Prostate gland (tissue), 2 donors: Measurements from ENCODE around the gene C16orf96. TPM values are rescaled to one million over a fixed set of nuclear protein-coding genes. Genes with fewer than 3 reads are reported as not detected.

Experiments used
- DNase-seq: peaks from one replicate; pipeline ENCODE4 v3.0.0-alpha.2; 2019; ENCODE audit warnings: low spot score
- H3K27ac ChIP-seq, 2 donors: fragments of 200-600 bp; sonication (generic); 2 replicates each; pipeline ENCODE4 v1.5.1; 2017 to 2019
- H3K27me3 ChIP-seq: fragments of 200-600 bp; sonication (generic); replicated peaks from 2 replicates; pipeline ENCODE4 v1.5.1; 2019; ENCODE audit not compliant: insufficient read depth
- H3K36me3 ChIP-seq, 2 donors: fragments of 200-600 bp; sonication (generic); 1 replicate in 1 of 2; 2 replicates in 1 of 2; pipeline versions ENCODE4 v1.5.1 to v1.8.1; 2017 to 2019
- H3K4me1 ChIP-seq: fragments of 200-600 bp; sonication (generic); replicated peaks from 2 replicates; pipeline ENCODE4 v1.5.1; 2019
- H3K4me3 ChIP-seq, 2 donors: fragments of 200-600 bp; sonication (generic); 2 replicates each; pipeline ENCODE4 v1.5.1; 2017 to 2019
- H3K9me3 ChIP-seq: fragments of 200-600 bp; sonication (generic); 2 replicates; pipeline ENCODE4 v1.5.1; 2017
- POLR2A ChIP-seq: fragments of 450-650 bp; IDR thresholded peaks from one replicate; pipeline ENCODE4 v1.6.1; 2016; ENCODE audit warnings: antibody characterized with exemption, mild to moderate bottlenecking
- POLR2AphosphoS5 ChIP-seq: sonication (generic); formaldehyde crosslinking; IDR thresholded peaks from one replicate; pipeline ENCODE4 v1.6.1; 2017; ENCODE audit warnings: antibody characterized with exemption
- WGBS: methylation state at CpG from one replicate; pipeline ENCODE4 v1.1.5; 2018; 5-methylcytosine and 5-hydroxymethylcytosine counted together
- intact Hi-C: fragments of 100-400 bp; cut with DNase I; formaldehyde crosslinking; loops from one replicate; pipeline ENCODE4 v1.14.2; 2022
- total RNA-seq, 2 donors: library from RNA; depleted of rRNA; stranded (reverse); fragments of >200 nt; gene quantifications; one replicate each; pipeline ENCODE4 v1.1.0, GENCODE V29; 2016
- TF ChIP-seq, protein P1 (sequence below), 4 experiments: fragments of 200-600 bp in 2 of 4; fragments of 450-650 bp in 2 of 4; sonication (generic) in 2 of 4; IDR thresholded peaks; 1 replicate in 3 of 4; 2 replicates in 1 of 4; pipeline ENCODE4 v1.5.1; 2016 to 2019; ENCODE audit warnings: antibody characterized with exemption in 4 of 4, mild to moderate bottlenecking in 2 of 4, moderate library complexity in 2 of 4

Gene C16orf96
- total RNA-seq, 2 donors from 2014 or later, result 0.27 to 3.8 TPM

DNA sequence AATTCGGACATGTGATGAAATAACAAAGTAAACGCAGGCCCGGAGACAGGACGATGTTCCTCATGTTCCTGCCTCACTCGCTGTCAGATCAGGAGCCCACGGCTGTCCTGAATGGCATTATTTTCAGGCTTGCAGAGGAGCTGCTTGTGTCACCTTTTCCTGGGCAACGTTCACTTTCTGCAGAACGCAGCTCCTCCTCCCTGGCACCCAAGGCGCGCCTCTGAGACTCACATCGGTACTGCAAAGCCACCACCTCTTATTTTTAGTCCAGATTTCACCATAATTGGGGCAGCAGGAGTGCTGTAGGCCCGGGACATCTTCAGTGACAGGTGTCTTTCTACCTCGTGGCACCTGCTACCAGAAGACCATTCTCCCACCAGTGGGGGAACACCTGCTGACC lies 8.0 kb upstream of the C16orf96 start:
- no peaks in the 10 kb centered on the region for H3K4me1 ChIP-seq
- no peak overlapping the region for H3K27ac ChIP-seq
- no peaks in the 10 kb centered on the region for H3K9me3 ChIP-seq
- H3K36me3 ChIP-seq, result no peaks in the 10 kb centered on the region
- DNase-seq, result no peak
- intact Hi-C loops, result loop anchor here (2.0 kb wide), 1 partner anchor 41 kb away; no protein-coding TSS in a partner anchor
- H3K4me3 ChIP-seq, result no peak overlapping the region
- WGBS, result 77% methylated on average over 13 of the region's 13 CpGs
- no peak for TF ChIP-seq POLR2A
- TF ChIP-seq, protein P1, sequence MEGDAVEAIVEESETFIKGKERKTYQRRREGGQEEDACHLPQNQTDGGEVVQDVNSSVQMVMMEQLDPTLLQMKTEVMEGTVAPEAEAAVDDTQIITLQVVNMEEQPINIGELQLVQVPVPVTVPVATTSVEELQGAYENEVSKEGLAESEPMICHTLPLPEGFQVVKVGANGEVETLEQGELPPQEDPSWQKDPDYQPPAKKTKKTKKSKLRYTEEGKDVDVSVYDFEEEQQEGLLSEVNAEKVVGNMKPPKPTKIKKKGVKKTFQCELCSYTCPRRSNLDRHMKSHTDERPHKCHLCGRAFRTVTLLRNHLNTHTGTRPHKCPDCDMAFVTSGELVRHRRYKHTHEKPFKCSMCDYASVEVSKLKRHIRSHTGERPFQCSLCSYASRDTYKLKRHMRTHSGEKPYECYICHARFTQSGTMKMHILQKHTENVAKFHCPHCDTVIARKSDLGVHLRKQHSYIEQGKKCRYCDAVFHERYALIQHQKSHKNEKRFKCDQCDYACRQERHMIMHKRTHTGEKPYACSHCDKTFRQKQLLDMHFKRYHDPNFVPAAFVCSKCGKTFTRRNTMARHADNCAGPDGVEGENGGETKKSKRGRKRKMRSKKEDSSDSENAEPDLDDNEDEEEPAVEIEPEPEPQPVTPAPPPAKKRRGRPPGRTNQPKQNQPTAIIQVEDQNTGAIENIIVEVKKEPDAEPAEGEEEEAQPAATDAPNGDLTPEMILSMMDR (IDR thresholded peaks at IDR 0.05), result no peak
- no peak for TF ChIP-seq POLR2AphosphoS5
- H3K27me3 ChIP-seq, result no peaks in the 10 kb centered on the region

GRCh38 chr16:4550591-4550990 lies 5.5 kb upstream of the C16orf96 start:
- 29% methylated on average over 4 of the region's 4 CpGs for WGBS
- H3K9me3 ChIP-seq, result no peaks in the 10 kb centered on the region
- H3K27me3 ChIP-seq, result no peaks in the 10 kb centered on the region
- intact Hi-C loops, result no loop called here
- no peak for TF ChIP-seq POLR2AphosphoS5
- TF ChIP-seq POLR2A, result no peak
- TF ChIP-seq, protein P1 (IDR thresholded peaks at IDR 0.05), result no peak
- DNase-seq, result no peak
- H3K4me1 ChIP-seq, result no peaks in the 10 kb centered on the region
- no peak overlapping the region for H3K27ac ChIP-seq
- H3K4me3 ChIP-seq, result no peak overlapping the region
- H3K36me3 ChIP-seq, result no peaks in the 10 kb centered on the region

- DNase-seq, result no peak
- Histone ChIP-seq H3K4me1 (no peaks in the 10 kb centered on the region), H3K36me3 (no peaks in the 10 kb centered on the region), H3K4me3 (no peak overlapping the region), H3K9me3 (no peaks in the 10 kb centered on the region), H3K27me3 (no peaks in the 10 kb centered on the region), H3K27ac (no peak overlapping the region)
- 69% methylated on average over 3 of the region's 3 CpGs for WGBS
- TF ChIP-seq, protein P1 (IDR thresholded peaks at IDR 0.05), result no peak
- TF ChIP-seq POLR2AphosphoS5 (no peak), POLR2A (no peak)
- intact Hi-C loops, result no loop called here
These were observed 3.6 kb upstream of the C16orf96 start for GRCh38 chr16:4552541-4552940.

DNA sequence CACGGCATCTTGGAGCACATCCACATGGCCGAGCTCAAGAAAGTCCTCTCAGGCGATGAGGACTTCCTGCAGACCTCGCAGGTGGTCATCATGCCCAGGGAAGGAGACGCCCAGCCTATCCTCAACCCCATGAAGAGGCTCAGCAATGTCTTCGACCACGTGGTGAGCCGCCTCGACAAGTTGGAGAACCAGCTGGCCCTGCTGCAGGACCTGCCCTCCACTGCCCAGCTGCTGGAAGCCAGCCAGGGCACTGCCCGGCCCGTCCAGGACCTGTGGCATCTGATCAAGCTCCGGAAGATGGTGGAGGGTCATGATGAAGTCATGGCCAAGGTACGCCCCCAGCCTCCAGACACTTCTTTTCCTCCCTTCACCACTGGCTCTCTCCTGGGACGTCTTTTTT lies 440 bp downstream of the C16orf96 start:
- TF ChIP-seq POLR2A (no peak), POLR2AphosphoS5 (no peak)
- TF ChIP-seq, protein P1 (IDR thresholded peaks at IDR 0.05), result no peak
- H3K27ac ChIP-seq, result no peak overlapping the region
- 66% methylated on average over 13 of the region's 14 CpGs for WGBS
- H3K9me3 ChIP-seq, result no peaks in the 10 kb centered on the region
- no peak for DNase-seq
- no peak overlapping the region for H3K4me3 ChIP-seq
- H3K27me3 ChIP-seq, result no peaks in the 10 kb centered on the region
- H3K36me3 ChIP-seq, result no peaks in the 10 kb centered on the region
- intact Hi-C loops, result no loop called here
- no peaks in the 10 kb centered on the region for H3K4me1 ChIP-seq

DNA sequence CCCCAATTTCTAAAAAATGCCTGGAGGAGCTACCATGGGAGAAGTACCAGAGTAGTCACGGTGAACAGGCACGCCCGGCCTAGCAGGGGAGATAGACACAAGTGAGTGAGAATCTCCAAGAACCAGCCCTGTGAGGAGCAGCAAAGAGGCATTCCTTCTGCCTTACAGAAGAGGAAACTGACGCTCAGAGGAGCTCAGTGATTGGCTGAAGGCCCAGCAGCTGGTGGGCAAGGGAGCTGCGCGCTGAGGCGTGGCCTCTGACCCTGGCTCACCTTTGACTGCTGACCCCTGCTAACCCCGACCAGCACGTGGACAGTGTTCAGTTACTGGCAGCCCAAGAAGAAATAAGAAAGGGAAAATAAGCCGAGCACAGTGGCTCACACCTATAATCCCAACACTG lies 1.8 kb downstream of the C16orf96 start:
- H3K4me3 ChIP-seq, result no peak overlapping the region
- H3K27ac ChIP-seq, result no peak overlapping the region
- WGBS, result 86% methylated on average over 10 of the region's 10 CpGs
- no peaks in the 10 kb centered on the region for H3K36me3 ChIP-seq
- H3K4me1 ChIP-seq, result no peaks in the 10 kb centered on the region
- intact Hi-C loops, result no loop called here
- no peaks in the 10 kb centered on the region for H3K27me3 ChIP-seq
- TF ChIP-seq POLR2AphosphoS5 (no peak), POLR2A (no peak)
- TF ChIP-seq, protein P1 (IDR thresholded peaks at IDR 0.05), result no peak
- no peaks in the 10 kb centered on the region for H3K9me3 ChIP-seq
- DNase-seq, result no peak
